Sigmoid colon (tissue), 7 donors: ENCODE results near the gene MLEC. TPM values are rescaled to one million over a fixed set of nuclear protein-coding genes. Genes with fewer than 3 reads are reported as not detected.

ENCODE experiments used
- DNase-seq: peaks from one replicate; pipeline ENCODE4 v3.0.0-alpha.2; 2019
- H3K27ac ChIP-seq, 4 donors: fragments of 200-600 bp; sonication (generic); one replicate each; pipeline ENCODE4 v1.5.1; 2016 to 2019; ENCODE audit warnings: mild to moderate bottlenecking in 1 of 4
- H3K27me3 ChIP-seq, 3 donors: fragments of 200-600 bp; sonication (generic); one replicate each; pipeline ENCODE4 v1.5.1; 2019; ENCODE audit warnings: mild to moderate bottlenecking in 1 of 3
- H3K36me3 ChIP-seq, 4 donors: fragments of 200-600 bp; sonication (generic); one replicate each; pipeline ENCODE4 v1.5.1; 2016 to 2019
- H3K4me1 ChIP-seq, 4 donors: fragments of 200-600 bp; sonication (generic); one replicate each; pipeline ENCODE4 v1.5.1; 2017 to 2019
- H3K4me3 ChIP-seq, 4 donors: fragments of 200-600 bp; sonication (generic); one replicate each; pipeline ENCODE4 v1.5.1; 2017 to 2019; ENCODE audit warnings: mild to moderate bottlenecking in 2 of 4, moderate library complexity in 1 of 4
- H3K9me3 ChIP-seq, 4 donors: fragments of 200-600 bp in 3 of 4; sonication (generic) in 3 of 4; one replicate each; pipeline versions ENCODE4 v1.5.1 to v1.6.1; 2013 to 2019
- CTCF ChIP-seq, 4 experiments: fragments of 450-650 bp in 3 of 4; fragments of 200-600 bp in 1 of 4; IDR thresholded peaks; one replicate each; pipeline ENCODE4 v1.5.1; 2016 to 2019; ENCODE audit warnings: antibody characterized with exemption in 4 of 4, mild to moderate bottlenecking in 3 of 4, moderate library complexity in 2 of 4
- EP300 ChIP-seq, 4 donors: sonication (generic); formaldehyde crosslinking; IDR thresholded peaks; one replicate each; pipeline ENCODE4 v1.6.1; 2017; ENCODE audit warnings: antibody characterized with exemption in 4 of 4
- POLR2A ChIP-seq, 2 donors: fragments of 450-650 bp; IDR thresholded peaks; one replicate each; pipeline ENCODE4 v1.6.1; 2016; ENCODE audit warnings: antibody characterized with exemption in 2 of 2, mild to moderate bottlenecking in 2 of 2, moderate library complexity in 2 of 2
- POLR2AphosphoS5 ChIP-seq, 4 donors: sonication (generic); formaldehyde crosslinking; IDR thresholded peaks; one replicate each; pipeline ENCODE4 v1.6.1; 2017; ENCODE audit warnings: antibody characterized with exemption in 4 of 4
- WGBS, 2 donors: extraction: QIAGEN DNeasy Blood & Tissue Kit; methylation state at CpG; one replicate each; pipeline ENCODE4 v1.1.7; 2013; 5-methylcytosine and 5-hydroxymethylcytosine counted together
- intact Hi-C: fragments of 100-400 bp; cut with DNase I; formaldehyde crosslinking; loops from one replicate; pipeline ENCODE4 v1.15.1; 2023
- polyA plus RNA-seq, 3 donors: library from polyadenylated mRNA; stranded (reverse); fragments of 200-250 nt; gene quantifications; one replicate each; pipeline ENCODE4 v1.2.3, GENCODE V29; 2013
- total RNA-seq, 4 donors: library from RNA; depleted of rRNA; stranded (reverse); fragments of >200 nt; gene quantifications; one replicate each; pipeline ENCODE4 v1.1.0, GENCODE V29; 2016
- donor health status: healthy with polysubstance abuse.
- donor health status: Bipolar disorder and iron deficiency.
- donor health status: healthy.

The MLEC gene
- total and polyA plus RNA-seq, 7 donors: 22.2 to 164 (median 31.3) TPM

- no peaks in the 10 kb centered on the region for H3K9me3 ChIP-seq
- no peak for TF ChIP-seq EP300 (IDR thresholded peaks at IDR 0.05)
- TF ChIP-seq POLR2A (IDR thresholded peaks at IDR 0.05): no peak
- no peak for TF ChIP-seq CTCF (IDR thresholded peaks at IDR 0.05)
- no peak for TF ChIP-seq POLR2AphosphoS5 (IDR thresholded peaks at IDR 0.05)
- H3K27me3 ChIP-seq: no peaks in the 10 kb centered on the region
- no peak overlapping the region for H3K27ac ChIP-seq
- intact Hi-C loops: no loop called here
- WGBS, 2 donors: 95 to 96% methylated on average over 38 of the region's 38 CpGs
- no peak overlapping the region for H3K4me3 ChIP-seq
- no peaks in the 10 kb centered on the region for H3K4me1 ChIP-seq
- peaks cover 0 to 17% (median 8%) of the 10 kb centered on the region in 4 donors for H3K36me3 ChIP-seq
- no peak for DNase-seq
These were observed 52.2 kb downstream of the MLEC start for GRCh38 chr12:120739031-120739762.

GRCh38 chr12:120739821-120740613 is 53.1 kb downstream of the MLEC start:
- H3K4me3 ChIP-seq: no peak overlapping the region
- H3K9me3 ChIP-seq: no peaks in the 10 kb centered on the region
- TF ChIP-seq EP300 (IDR thresholded peaks at IDR 0.05): no peak
- TF ChIP-seq CTCF (IDR thresholded peaks at IDR 0.05): no peak
- TF ChIP-seq POLR2A (IDR thresholded peaks at IDR 0.05): no peak
- no peak for TF ChIP-seq POLR2AphosphoS5 (IDR thresholded peaks at IDR 0.05)
- intact Hi-C loops: no loop called here
- H3K27me3 ChIP-seq: no peaks in the 10 kb centered on the region
- 81 to 86% methylated on average over 16 of the region's 16 CpGs for WGBS, 2 donors
- peaks cover 0 to 17% (median 8%) of the 10 kb centered on the region in 4 donors for H3K36me3 ChIP-seq
- no peak for DNase-seq
- H3K4me1 ChIP-seq: no peaks in the 10 kb centered on the region
- H3K27ac ChIP-seq: no peak overlapping the region

GRCh38 chr12:120740871-120741270 is 53.9 kb downstream of the MLEC start:
- no peaks in the 10 kb centered on the region for H3K27me3 ChIP-seq
- DNase-seq: no peak
- TF ChIP-seq POLR2AphosphoS5 (IDR thresholded peaks at IDR 0.05) (no peak), POLR2A (IDR thresholded peaks at IDR 0.05) (no peak), CTCF (IDR thresholded peaks at IDR 0.05) (no peak), EP300 (IDR thresholded peaks at IDR 0.05) (no peak)
- WGBS, 2 donors: 89 to 94% methylated on average over 15 of the region's 15 CpGs
- H3K4me1 ChIP-seq: no peaks in the 10 kb centered on the region
- H3K4me3 ChIP-seq: no peak overlapping the region
- H3K36me3 ChIP-seq: peaks cover 0 to 17% (median 8%) of the 10 kb centered on the region in 4 donors
- intact Hi-C loops: no loop called here
- no peaks in the 10 kb centered on the region for H3K9me3 ChIP-seq
- no peak overlapping the region for H3K27ac ChIP-seq

- intact Hi-C loops: no loop called here
- no peak for TF ChIP-seq POLR2AphosphoS5 (IDR thresholded peaks at IDR 0.05)
- TF ChIP-seq CTCF (IDR thresholded peaks at IDR 0.05): no peak
- TF ChIP-seq POLR2A (IDR thresholded peaks at IDR 0.05): no peak
- TF ChIP-seq EP300 (IDR thresholded peaks at IDR 0.05): no peak
- H3K27ac ChIP-seq: no peak overlapping the region
- H3K36me3 ChIP-seq: peaks cover 0 to 17% (median 8%) of the 10 kb centered on the region in 4 donors
- H3K9me3 ChIP-seq: no peaks in the 10 kb centered on the region
- no peak overlapping the region for H3K4me3 ChIP-seq
- 86 to 88% methylated on average over 33 of the region's 33 CpGs for WGBS, 2 donors
- no peaks in the 10 kb centered on the region for H3K4me1 ChIP-seq
- DNase-seq: no peak
- no peaks in the 10 kb centered on the region for H3K27me3 ChIP-seq
These were observed 54.8 kb downstream of the MLEC start for GRCh38 chr12:120741476-120742421.
